Measurements from ENCODE around the gene PTPRM. TPM values are rescaled to one million over a fixed set of nuclear protein-coding genes. Genes with fewer than 3 reads are reported as not detected.

PTPRM gene
- total RNA-seq, 4 donors from 2014 or later, result 62.7 to 94.0 (median 76.0) TPM

GRCh38 chr18:8422391-8422790 lies 855.3 kb downstream of the PTPRM start:
- Histone ChIP-seq H3K9me3 (no peaks in the 10 kb centered on the region), H3K36me3 (no peaks in the 10 kb centered on the region), H3K27ac (replicated peaks in 1 of 4) (no peak overlapping the region), H3K4me3 (no peak overlapping the region), H3K27me3 (no peaks in the 10 kb centered on the region), H3K4me1 (no peaks in the 10 kb centered on the region)
- no peak for DNase-seq (ENCODE audit: extremely low spot score)
- TF ChIP-seq, protein P1, sequence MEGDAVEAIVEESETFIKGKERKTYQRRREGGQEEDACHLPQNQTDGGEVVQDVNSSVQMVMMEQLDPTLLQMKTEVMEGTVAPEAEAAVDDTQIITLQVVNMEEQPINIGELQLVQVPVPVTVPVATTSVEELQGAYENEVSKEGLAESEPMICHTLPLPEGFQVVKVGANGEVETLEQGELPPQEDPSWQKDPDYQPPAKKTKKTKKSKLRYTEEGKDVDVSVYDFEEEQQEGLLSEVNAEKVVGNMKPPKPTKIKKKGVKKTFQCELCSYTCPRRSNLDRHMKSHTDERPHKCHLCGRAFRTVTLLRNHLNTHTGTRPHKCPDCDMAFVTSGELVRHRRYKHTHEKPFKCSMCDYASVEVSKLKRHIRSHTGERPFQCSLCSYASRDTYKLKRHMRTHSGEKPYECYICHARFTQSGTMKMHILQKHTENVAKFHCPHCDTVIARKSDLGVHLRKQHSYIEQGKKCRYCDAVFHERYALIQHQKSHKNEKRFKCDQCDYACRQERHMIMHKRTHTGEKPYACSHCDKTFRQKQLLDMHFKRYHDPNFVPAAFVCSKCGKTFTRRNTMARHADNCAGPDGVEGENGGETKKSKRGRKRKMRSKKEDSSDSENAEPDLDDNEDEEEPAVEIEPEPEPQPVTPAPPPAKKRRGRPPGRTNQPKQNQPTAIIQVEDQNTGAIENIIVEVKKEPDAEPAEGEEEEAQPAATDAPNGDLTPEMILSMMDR (IDR thresholded peaks at IDR 0.05), result no peak
- no peak for TF ChIP-seq EP300 (IDR thresholded peaks at IDR 0.05)
- TF ChIP-seq POLR2AphosphoS5 (IDR thresholded peaks at IDR 0.05), result no peak
- no peak for TF ChIP-seq POLR2A (IDR thresholded peaks at IDR 0.05; ENCODE audit: low read depth)
- intact Hi-C loops (cut with DNase I), result no loop called here
- 97% methylated on average over 3 of the region's 3 CpGs for WGBS

GRCh38 chr18:8423051-8423557 lies 856.0 kb downstream of the PTPRM start:
- intact Hi-C loops (cut with DNase I), result no loop called here
- Histone ChIP-seq H3K36me3 (no peaks in the 10 kb centered on the region), H3K27me3 (no peaks in the 10 kb centered on the region), H3K27ac (replicated peaks in 1 of 4) (no peak overlapping the region), H3K4me1 (no peaks in the 10 kb centered on the region), H3K9me3 (no peaks in the 10 kb centered on the region), H3K4me3 (no peak overlapping the region)
- no peak for DNase-seq (ENCODE audit: extremely low spot score)
- TF ChIP-seq POLR2AphosphoS5 (IDR thresholded peaks at IDR 0.05), result no peak
- no peak for TF ChIP-seq POLR2A (IDR thresholded peaks at IDR 0.05; ENCODE audit: low read depth)
- no peak for TF ChIP-seq EP300 (IDR thresholded peaks at IDR 0.05)
- TF ChIP-seq, protein P1 (IDR thresholded peaks at IDR 0.05), result no peak
- WGBS, result 78% methylated on average over 7 of the region's 11 CpGs

- intact Hi-C loops (cut with DNase I), result no loop called here
- Histone ChIP-seq H3K27ac (replicated peaks in 1 of 4) (no peak overlapping the region), H3K4me3 (no peak overlapping the region), H3K36me3 (no peaks in the 10 kb centered on the region), H3K4me1 (no peaks in the 10 kb centered on the region), H3K9me3 (no peaks in the 10 kb centered on the region), H3K27me3 (no peaks in the 10 kb centered on the region)
- 73% methylated on average over 7 of the region's 7 CpGs for WGBS
- TF ChIP-seq, protein P1 (IDR thresholded peaks at IDR 0.05), result no peak
- DNase-seq (ENCODE audit: extremely low spot score), result no peak
These were observed 857.4 kb downstream of the PTPRM start for GRCh38 chr18:8424481-8424880.

- intact Hi-C loops (cut with DNase I), result no loop called here
- WGBS, result 70% methylated on average over 10 of the region's 13 CpGs
- Histone ChIP-seq H3K9me3 (no peaks in the 10 kb centered on the region), H3K27ac (replicated peaks in 1 of 4) (no peak overlapping the region), H3K36me3 (no peaks in the 10 kb centered on the region), H3K4me3 (no peak overlapping the region), H3K27me3 (no peaks in the 10 kb centered on the region), H3K4me1 (no peaks in the 10 kb centered on the region)
- TF ChIP-seq, protein P1 (IDR thresholded peaks at IDR 0.05), result no peak
- TF ChIP-seq POLR2AphosphoS5 (IDR thresholded peaks at IDR 0.05) (no peak), EP300 (IDR thresholded peaks at IDR 0.05) (no peak), POLR2A (IDR thresholded peaks at IDR 0.05; ENCODE audit: low read depth) (no peak)
- DNase-seq (ENCODE audit: extremely low spot score), result no peak
These were observed 858.0 kb downstream of the PTPRM start for GRCh38 chr18:8424917-8425725.

Measured in esophagus muscularis mucosa (tissue), 4 donors.